Testis (tissue), 3 donors: ENCODE data around the gene RGS7. TPM values are rescaled to one million over a fixed set of nuclear protein-coding genes. Genes with fewer than 3 reads are reported as not detected.

ENCODE experiments used
- DNase-seq: peaks from one replicate; pipeline ENCODE4 v3.0.0-alpha.2; 2019
- H3K27ac ChIP-seq, 2 donors: fragments of 200-600 bp; sonication (generic); one replicate each; pipeline ENCODE4 v1.5.1; 2019
- H3K27me3 ChIP-seq: fragments of 200-600 bp; sonication (generic); one replicate; pipeline ENCODE4 v1.5.1; 2019
- H3K36me3 ChIP-seq: fragments of 200-600 bp; sonication (generic); one replicate; pipeline ENCODE4 v1.5.1; 2017; ENCODE audit warnings: low read depth; ENCODE audit errors: missing control alignments
- H3K4me1 ChIP-seq: fragments of 200-600 bp; sonication (generic); one replicate; pipeline ENCODE4 v1.5.1; 2019
- H3K4me3 ChIP-seq, 2 donors: fragments of 200-600 bp; sonication (generic); one replicate each; pipeline ENCODE4 v1.5.1; 2017 to 2019
- H3K9me3 ChIP-seq: fragments of 200-600 bp; sonication (generic); one replicate; pipeline ENCODE4 v1.5.1; 2017
- POLR2A ChIP-seq: fragments of 450-650 bp; IDR thresholded peaks from one replicate; pipeline ENCODE4 v1.6.1; 2017; ENCODE audit warnings: antibody characterized with exemption, mild to moderate bottlenecking, moderate library complexity
- WGBS, 2 donors: methylation state at CpG; one replicate each; pipeline ENCODE4 v1.1.5; 2018; 5-methylcytosine and 5-hydroxymethylcytosine counted together
- intact Hi-C: fragments of 100-400 bp; cut with DNase I; formaldehyde crosslinking; loops from one replicate; pipeline ENCODE4 v1.15.1; 2023; ENCODE audit warnings: low total_unique reads
- polyA plus RNA-seq: library from polyadenylated mRNA; stranded (reverse); fragments of 350-450 nt; fragmentation: Illumina TruSeq; extraction: RNeasy Lipid Tissue Mini Kit (QIAGEN cat#74804); gene quantifications from one replicate; pipeline ENCODE4 v1.2.3, GENCODE V29; 2014; ENCODE audit warnings: low read depth, low replicate concordance; ENCODE audit not compliant: insufficient read depth
- total RNA-seq, 2 donors: library from RNA; depleted of rRNA; stranded (reverse); fragments of >200 nt; gene quantifications; one replicate each; pipeline ENCODE4 v1.2.3, GENCODE V29; 2016
- TF ChIP-seq, protein P1 (sequence below), 3 experiments: fragments of 450-650 bp in 2 of 3; fragments of 200-600 bp in 1 of 3; sonication (generic) in 1 of 3; IDR thresholded peaks; one replicate each; pipeline ENCODE4 v1.5.1; 2016 to 2019; ENCODE audit warnings: antibody characterized with exemption in 3 of 3, mild to moderate bottlenecking in 2 of 3, moderate library complexity in 1 of 3

Gene RGS7
- total and polyA plus RNA-seq, 3 donors from 2014 or later = 5.0 to 6.6 (median 5.4) TPM

DNA sequence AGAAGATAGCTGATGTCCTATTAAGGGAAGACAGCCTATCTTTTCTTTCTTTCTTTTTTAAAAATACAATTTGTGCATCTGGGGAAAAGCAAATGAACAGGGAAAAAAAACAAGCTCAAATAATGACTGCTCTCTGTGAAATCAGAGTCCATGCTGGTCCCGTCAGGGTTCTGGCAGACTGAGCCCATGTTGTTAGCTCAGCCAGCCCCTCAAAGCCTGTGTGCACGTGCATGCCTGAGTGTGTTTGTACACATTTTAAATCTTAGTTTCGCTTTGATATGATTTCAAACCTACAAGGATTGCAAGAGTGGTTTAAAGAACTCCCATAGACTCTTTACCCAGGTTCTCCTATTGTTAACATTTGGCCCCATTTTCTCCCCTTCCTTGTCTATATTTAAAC, 513.2 kb downstream of the RGS7 start:
- Histone ChIP-seq H3K36me3 (no peaks in the 10 kb centered on the region), H3K27ac (no peak overlapping the region), H3K4me3 (no peak overlapping the region), H3K9me3 (no peaks in the 10 kb centered on the region), H3K27me3 (no peaks in the 10 kb centered on the region), H3K4me1 (no peaks in the 10 kb centered on the region)
- DNase-seq = no peak
- TF ChIP-seq POLR2A = no peak
- TF ChIP-seq, protein P1, sequence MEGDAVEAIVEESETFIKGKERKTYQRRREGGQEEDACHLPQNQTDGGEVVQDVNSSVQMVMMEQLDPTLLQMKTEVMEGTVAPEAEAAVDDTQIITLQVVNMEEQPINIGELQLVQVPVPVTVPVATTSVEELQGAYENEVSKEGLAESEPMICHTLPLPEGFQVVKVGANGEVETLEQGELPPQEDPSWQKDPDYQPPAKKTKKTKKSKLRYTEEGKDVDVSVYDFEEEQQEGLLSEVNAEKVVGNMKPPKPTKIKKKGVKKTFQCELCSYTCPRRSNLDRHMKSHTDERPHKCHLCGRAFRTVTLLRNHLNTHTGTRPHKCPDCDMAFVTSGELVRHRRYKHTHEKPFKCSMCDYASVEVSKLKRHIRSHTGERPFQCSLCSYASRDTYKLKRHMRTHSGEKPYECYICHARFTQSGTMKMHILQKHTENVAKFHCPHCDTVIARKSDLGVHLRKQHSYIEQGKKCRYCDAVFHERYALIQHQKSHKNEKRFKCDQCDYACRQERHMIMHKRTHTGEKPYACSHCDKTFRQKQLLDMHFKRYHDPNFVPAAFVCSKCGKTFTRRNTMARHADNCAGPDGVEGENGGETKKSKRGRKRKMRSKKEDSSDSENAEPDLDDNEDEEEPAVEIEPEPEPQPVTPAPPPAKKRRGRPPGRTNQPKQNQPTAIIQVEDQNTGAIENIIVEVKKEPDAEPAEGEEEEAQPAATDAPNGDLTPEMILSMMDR (IDR thresholded peaks at IDR 0.05) = no peak
- 48 to 53% methylated on average over 3 of the region's 3 CpGs for WGBS, 2 donors
- intact Hi-C loops = no loop called here

DNA sequence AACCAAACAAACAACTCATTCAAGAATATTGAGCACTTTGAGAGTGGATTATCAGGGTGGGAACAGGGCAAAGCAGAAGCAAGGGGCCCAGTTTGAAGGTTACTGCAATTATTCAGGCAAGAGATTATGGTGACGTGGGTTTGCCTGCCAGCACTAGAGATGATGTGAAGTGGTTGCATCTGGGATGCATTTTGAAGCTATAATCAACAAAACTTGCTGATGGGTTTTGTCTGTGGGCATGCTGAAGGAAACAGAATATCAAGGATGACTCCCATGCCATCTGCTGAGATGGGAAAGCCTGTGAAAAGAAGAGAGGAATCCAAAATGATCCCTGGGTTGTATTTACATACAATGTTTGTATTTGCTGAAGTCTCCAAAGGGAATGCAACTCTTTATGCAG, 520.7 kb downstream of the RGS7 start:
- Histone ChIP-seq H3K4me3 (no peak overlapping the region), H3K9me3 (no peaks in the 10 kb centered on the region), H3K27ac (no peak overlapping the region), H3K36me3 (no peaks in the 10 kb centered on the region), H3K4me1 (no peaks in the 10 kb centered on the region), H3K27me3 (no peaks in the 10 kb centered on the region)
- TF ChIP-seq, protein P1 (IDR thresholded peaks at IDR 0.05) = no peak
- TF ChIP-seq POLR2A = no peak
- WGBS, 2 donors = 65 to 77% methylated on average over 1 of the region's 1 CpG
- intact Hi-C loops = no loop called here
- no peak for DNase-seq

DNA sequence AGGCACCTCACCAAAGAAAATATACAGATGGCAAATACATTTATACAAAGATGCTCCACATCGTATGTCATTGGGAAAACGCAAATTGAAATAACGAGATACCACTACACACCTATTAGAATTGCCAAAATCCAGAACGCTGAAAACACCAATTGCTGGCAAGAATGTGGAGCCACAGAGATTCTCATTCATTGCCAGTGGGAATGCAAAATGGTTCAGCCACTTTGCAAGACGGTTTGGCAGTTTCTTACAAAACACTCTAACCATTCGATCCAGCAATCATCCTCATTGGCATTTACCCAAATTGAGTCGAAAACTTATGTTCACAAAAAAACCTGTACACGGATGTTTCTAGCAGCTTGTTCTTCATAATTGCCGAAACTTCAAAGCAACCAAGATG, 521.7 kb downstream of the RGS7 start:
- H3K27me3 ChIP-seq = no peaks in the 10 kb centered on the region
- H3K4me1 ChIP-seq = no peaks in the 10 kb centered on the region
- no peak for TF ChIP-seq POLR2A
- TF ChIP-seq, protein P1 (IDR thresholded peaks at IDR 0.05) = no peak
- 87 to 90% methylated on average over 9 of the region's 9 CpGs for WGBS, 2 donors
- H3K27ac ChIP-seq = no peak overlapping the region
- no peaks in the 10 kb centered on the region for H3K36me3 ChIP-seq
- H3K9me3 ChIP-seq = no peaks in the 10 kb centered on the region
- no peak overlapping the region for H3K4me3 ChIP-seq
- intact Hi-C loops = no loop called here
- DNase-seq = no peak

DNA sequence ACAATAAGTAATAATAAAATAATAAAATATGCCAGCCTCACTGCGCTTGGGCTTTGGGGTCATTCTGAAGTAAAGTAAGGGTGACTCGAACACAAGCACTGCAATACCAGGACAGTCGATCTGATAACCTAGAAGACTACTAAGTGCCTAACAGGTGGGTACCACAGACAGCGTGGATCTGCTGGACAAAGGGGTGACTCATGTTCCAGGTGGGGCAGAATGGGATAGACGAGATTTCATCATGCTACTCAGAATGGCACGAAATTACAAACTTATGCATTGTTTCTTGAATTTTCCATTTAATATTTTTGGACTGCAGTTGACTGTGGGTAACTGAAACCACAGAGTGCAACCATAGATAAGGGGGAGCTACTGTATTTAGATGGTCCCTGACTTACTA, 523.9 kb downstream of the RGS7 start:
- Histone ChIP-seq H3K9me3 (no peaks in the 10 kb centered on the region), H3K27ac (no peak overlapping the region), H3K36me3 (no peaks in the 10 kb centered on the region), H3K4me1 (no peaks in the 10 kb centered on the region), H3K27me3 (no peaks in the 10 kb centered on the region), H3K4me3 (no peak overlapping the region)
- DNase-seq = no peak
- TF ChIP-seq, protein P1 (IDR thresholded peaks at IDR 0.05) = no peak
- no peak for TF ChIP-seq POLR2A
- intact Hi-C loops = no loop called here
- WGBS, 2 donors = 82 to 89% methylated on average over 6 of the region's 6 CpGs

DNA sequence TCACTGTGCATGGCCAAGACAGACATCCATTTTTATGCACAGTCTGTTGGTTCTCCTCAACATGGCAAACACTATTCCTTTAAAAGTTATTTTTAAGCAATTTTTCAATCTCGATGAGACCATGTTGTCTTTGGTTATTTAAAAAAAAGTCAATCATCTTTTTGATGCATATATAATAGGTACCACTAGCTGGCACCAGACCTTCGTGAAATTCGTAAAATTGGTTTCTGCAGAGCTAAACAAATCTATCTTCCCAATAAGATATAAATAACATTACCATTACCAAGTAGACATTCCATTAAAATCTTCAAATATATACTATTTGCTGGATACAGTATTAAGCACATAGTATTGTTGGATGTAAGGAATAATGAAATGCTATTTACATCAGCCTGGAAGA, 525.1 kb downstream of the RGS7 start:
- H3K9me3 ChIP-seq = no peaks in the 10 kb centered on the region
- TF ChIP-seq POLR2A = no peak
- TF ChIP-seq, protein P1 (IDR thresholded peaks at IDR 0.05) = no peak
- intact Hi-C loops = no loop called here
- 50 to 51% methylated on average over 3 of the region's 3 CpGs for WGBS, 2 donors
- no peak overlapping the region for H3K4me3 ChIP-seq
- no peaks in the 10 kb centered on the region for H3K27me3 ChIP-seq
- no peak overlapping the region for H3K27ac ChIP-seq
- no peaks in the 10 kb centered on the region for H3K36me3 ChIP-seq
- no peak for DNase-seq
- H3K4me1 ChIP-seq = no peaks in the 10 kb centered on the region
